ENCODE data around the gene FAM168A.

The FAM168A gene

GRCh38 chr11:73612601-73613140, 14.8 kb upstream of the FAM168A start:
- Histone ChIP-seq H3K27me3 (replicated peaks; ENCODE audit: control insufficient read depth, insufficient read depth, low read length) (no peaks in the 10 kb centered on the region), H3K4me3 (replicated peaks; ENCODE audit: low read depth, low read length) (no peak overlapping the region), H3K36me3 (ENCODE audit: control insufficient read depth, insufficient read depth, low read length) (no peaks in the 10 kb centered on the region)
- TF ChIP-seq CTCF (IDR thresholded peaks at IDR 0.05; ENCODE audit: insufficient read depth, low read length, poor library complexity, severe bottlenecking) = no peak
- DNase-seq (ENCODE audit: extremely low read depth, insufficient read length) = no peak

GRCh38 chr11:73598719-73599379, 937 bp upstream of the FAM168A start:
- H3K4me3 ChIP-seq (replicated peaks; ENCODE audit: low read depth, low read length) = peak overlapping the region; percentile 71
- DNase-seq (ENCODE audit: extremely low read depth, insufficient read length) = no peak
- no peaks in the 10 kb centered on the region for H3K36me3 ChIP-seq (ENCODE audit: control insufficient read depth, insufficient read depth, low read length)
- no peaks in the 10 kb centered on the region for H3K27me3 ChIP-seq (replicated peaks; ENCODE audit: control insufficient read depth, insufficient read depth, low read length)
- TF ChIP-seq CTCF (IDR thresholded peaks at IDR 0.05; ENCODE audit: insufficient read depth, low read length, poor library complexity, severe bottlenecking) = no peak

- Histone ChIP-seq H3K36me3 (ENCODE audit: control insufficient read depth, insufficient read depth, low read length) (no peaks in the 10 kb centered on the region), H3K4me3 (replicated peaks; ENCODE audit: low read depth, low read length) (peak overlapping the region; percentile 71), H3K27me3 (replicated peaks; ENCODE audit: control insufficient read depth, insufficient read depth, low read length) (no peaks in the 10 kb centered on the region)
- TF ChIP-seq CTCF (IDR thresholded peaks at IDR 0.05; ENCODE audit: insufficient read depth, low read length, poor library complexity, severe bottlenecking) = no peak
- no peak for DNase-seq (ENCODE audit: extremely low read depth, insufficient read length)
These were observed 466 bp downstream of the FAM168A start for GRCh38 chr11:73597336-73597955.

GRCh38 chr11:73596547-73596946, 1.4 kb downstream of the FAM168A start:
- Histone ChIP-seq H3K36me3 (ENCODE audit: control insufficient read depth, insufficient read depth, low read length) (no peaks in the 10 kb centered on the region), H3K27me3 (replicated peaks; ENCODE audit: control insufficient read depth, insufficient read depth, low read length) (no peaks in the 10 kb centered on the region), H3K4me3 (replicated peaks; ENCODE audit: low read depth, low read length) (peak overlapping the region; percentile 71)
- no peak for DNase-seq (ENCODE audit: extremely low read depth, insufficient read length)
- no peak for TF ChIP-seq CTCF (IDR thresholded peaks at IDR 0.05; ENCODE audit: insufficient read depth, low read length, poor library complexity, severe bottlenecking)

GRCh38 chr11:73592640-73593039, 5.3 kb downstream of the FAM168A start:
- H3K4me3 ChIP-seq (replicated peaks; ENCODE audit: low read depth, low read length) = no peak overlapping the region
- no peak for DNase-seq (ENCODE audit: extremely low read depth, insufficient read length)
- TF ChIP-seq CTCF (IDR thresholded peaks at IDR 0.05; ENCODE audit: insufficient read depth, low read length, poor library complexity, severe bottlenecking) = no peak
- no peaks in the 10 kb centered on the region for H3K36me3 ChIP-seq (ENCODE audit: control insufficient read depth, insufficient read depth, low read length)
- H3K27me3 ChIP-seq (replicated peaks; ENCODE audit: control insufficient read depth, insufficient read depth, low read length) = no peaks in the 10 kb centered on the region

All from GM06990 (cell line).